OCI-LY3 (cell line): Measurements from ENCODE around the gene GVQW3.

Source experiments
- H2AFZ ChIP-seq: fragments of 200-600, 300-600 bp; shearing (Covaris generic); 2 replicates; pipeline ENCODE4 v1.6.0; 2014; ENCODE audit warnings: antibody characterized with exemption, low read depth, low read length
- H3K27ac ChIP-seq: fragments of 200-600, 300-600 bp; sonication (generic); 2 replicates; pipeline ENCODE4 v1.5.1; 2014; ENCODE audit warnings: mild to moderate bottlenecking, low read length, moderate library complexity, mixed read lengths
- H3K27me3 ChIP-seq: fragments of 200-600, 300-600 bp; sonication (generic); 2 replicates; pipeline ENCODE4 v1.6.1; 2014; ENCODE audit warnings: low read depth, low read length, mixed read lengths
- H3K36me3 ChIP-seq: fragments of 200-600, 300-600 bp; sonication (generic); replicated peaks from 2 replicates; pipeline ENCODE3; 2014; ENCODE audit warnings: low read depth, low read length, mixed read lengths
- H3K4me1 ChIP-seq: fragments of 300-600, 200-600 bp; sonication (generic); 2 replicates; pipeline ENCODE4 v1.6.1; 2014; ENCODE audit warnings: low read length, mixed read lengths
- H3K4me2 ChIP-seq: fragments of 200-600, 300-600 bp; sonication (generic); 2 replicates; pipeline ENCODE4 v1.6.1; 2014; ENCODE audit warnings: low read length, mixed read lengths
- H3K4me3 ChIP-seq: fragments of 300-600, 200-600 bp; sonication (generic); 2 replicates; pipeline ENCODE4 v1.5.1; 2014; ENCODE audit warnings: antibody characterized with exemption, mild to moderate bottlenecking, low read length, moderate library complexity
- H3K79me2 ChIP-seq: fragments of 300-600, 200-600 bp; shearing (Covaris generic); 2 replicates; pipeline ENCODE4 v1.6.1; 2014; ENCODE audit warnings: mild to moderate bottlenecking, low read length, mixed read lengths
- H3K9ac ChIP-seq: fragments of 300-600, 200-600 bp; shearing (Covaris generic); 2 replicates; pipeline ENCODE4 v1.6.0; 2014; ENCODE audit warnings: mild to moderate bottlenecking, low read length, moderate library complexity
- H3K9me3 ChIP-seq: fragments of 200-600, 300-600 bp; shearing (Covaris generic); 2 replicates; pipeline ENCODE4 v1.6.1; 2014; ENCODE audit warnings: low read length, mixed read lengths; ENCODE audit not compliant: insufficient read depth
- H4K20me1 ChIP-seq: fragments of 200-600, 300-600 bp; sonication (generic); 2 replicates; pipeline ENCODE4 v1.6.1; 2016; ENCODE audit warnings: low read length, mixed read lengths; ENCODE audit not compliant: insufficient read depth
- EZH2phosphoT487 ChIP-seq: fragments of 200-600 bp; shearing (Covaris generic); IDR thresholded peaks from 2 replicates; pipeline ENCODE4 v1.6.1; 2018; ENCODE audit warnings: antibody characterized with exemption, mixed run types, low read depth
- TF ChIP-seq, protein P1 (sequence below): fragments of 200-600, 300-600 bp; sonication (generic); IDR thresholded peaks from 2 replicates; pipeline ENCODE4 v1.5.1; 2014; ENCODE audit warnings: antibody characterized with exemption, low read length, low read depth

GVQW3 gene

DNA sequence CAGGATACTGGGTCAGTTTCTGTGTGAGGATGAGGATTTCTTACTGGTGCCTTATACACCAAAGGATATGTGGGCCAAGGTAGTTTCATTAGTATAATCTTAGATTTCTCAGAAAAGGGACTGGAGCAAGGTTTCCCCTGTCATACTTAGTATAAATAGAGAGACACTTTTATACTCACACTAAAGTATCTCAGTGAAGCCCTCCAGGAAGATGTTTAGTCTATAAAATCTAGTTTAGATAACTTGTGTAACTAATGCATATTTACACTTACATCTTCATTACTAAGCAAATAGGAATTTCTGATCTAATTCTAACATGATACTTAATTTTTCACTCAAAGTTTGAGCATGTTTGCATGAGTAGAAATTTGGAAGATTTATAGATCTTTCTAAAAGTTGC lies 74.8 kb downstream of the GVQW3 start:
- Histone ChIP-seq H4K20me1 (no peaks in the 10 kb centered on the region; the same call in 1 of the 2 replicates), H3K4me3 (no peak overlapping the region), H2AFZ (no peak overlapping the region), H3K36me3 (peaks cover 31% of the 10 kb centered on the region), H3K79me2 (no peaks in the 10 kb centered on the region), H3K4me2 (no peak overlapping the region), H3K27ac (no peak overlapping the region), H3K4me1 (peaks cover 6% of the 10 kb centered on the region), H3K27me3 (no peaks in the 10 kb centered on the region), H3K9me3 (no peaks in the 10 kb centered on the region), H3K9ac (no peak overlapping the region)
- TF ChIP-seq, protein P1, sequence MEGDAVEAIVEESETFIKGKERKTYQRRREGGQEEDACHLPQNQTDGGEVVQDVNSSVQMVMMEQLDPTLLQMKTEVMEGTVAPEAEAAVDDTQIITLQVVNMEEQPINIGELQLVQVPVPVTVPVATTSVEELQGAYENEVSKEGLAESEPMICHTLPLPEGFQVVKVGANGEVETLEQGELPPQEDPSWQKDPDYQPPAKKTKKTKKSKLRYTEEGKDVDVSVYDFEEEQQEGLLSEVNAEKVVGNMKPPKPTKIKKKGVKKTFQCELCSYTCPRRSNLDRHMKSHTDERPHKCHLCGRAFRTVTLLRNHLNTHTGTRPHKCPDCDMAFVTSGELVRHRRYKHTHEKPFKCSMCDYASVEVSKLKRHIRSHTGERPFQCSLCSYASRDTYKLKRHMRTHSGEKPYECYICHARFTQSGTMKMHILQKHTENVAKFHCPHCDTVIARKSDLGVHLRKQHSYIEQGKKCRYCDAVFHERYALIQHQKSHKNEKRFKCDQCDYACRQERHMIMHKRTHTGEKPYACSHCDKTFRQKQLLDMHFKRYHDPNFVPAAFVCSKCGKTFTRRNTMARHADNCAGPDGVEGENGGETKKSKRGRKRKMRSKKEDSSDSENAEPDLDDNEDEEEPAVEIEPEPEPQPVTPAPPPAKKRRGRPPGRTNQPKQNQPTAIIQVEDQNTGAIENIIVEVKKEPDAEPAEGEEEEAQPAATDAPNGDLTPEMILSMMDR: no peak
- no peak for TF ChIP-seq EZH2phosphoT487

DNA sequence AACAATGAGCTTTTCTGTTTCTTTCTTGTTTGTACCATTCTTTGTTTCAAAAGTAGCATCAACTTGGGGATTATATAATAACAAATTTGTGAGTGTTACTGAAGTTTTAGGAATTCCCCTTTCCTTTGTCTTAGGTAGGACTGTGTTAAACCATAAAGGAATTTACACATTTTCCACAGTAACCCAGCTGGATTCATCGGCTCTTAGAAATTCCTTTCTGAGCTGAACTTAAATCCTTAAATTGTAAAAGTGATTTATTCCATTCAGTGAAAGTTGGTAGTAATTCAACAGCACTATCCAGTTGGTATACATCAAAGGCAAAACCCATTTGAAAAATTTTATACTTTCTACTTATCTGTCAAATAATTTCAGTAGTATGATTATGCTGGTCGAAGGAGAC lies 75.4 kb downstream of the GVQW3 start:
- Histone ChIP-seq H3K27ac (no peak overlapping the region), H2AFZ (no peak overlapping the region), H4K20me1 (no peaks in the 10 kb centered on the region; the same call in 1 of the 2 replicates), H3K4me3 (no peak overlapping the region), H3K9ac (no peak overlapping the region), H3K36me3 (peaks cover 32% of the 10 kb centered on the region), H3K4me1 (peaks cover 10% of the 10 kb centered on the region), H3K79me2 (no peaks in the 10 kb centered on the region), H3K27me3 (no peaks in the 10 kb centered on the region), H3K9me3 (no peaks in the 10 kb centered on the region), H3K4me2 (no peak overlapping the region)
- TF ChIP-seq, protein P1: no peak
